Ishikawa (cell line): ENCODE results near the gene CD101.

Experiments used
- CEBPB ChIP-seq: IDR thresholded peaks from 2 replicates; pipeline ENCODE4 v1.6.1; 2012
- CREB1 ChIP-seq: IDR thresholded peaks from 2 replicates; pipeline ENCODE4 v1.6.1; 2012; ENCODE audit warnings: low read depth
- EGR1 ChIP-seq: IDR thresholded peaks from 2 replicates; pipeline ENCODE4 v1.6.1; 2012
- EP300 ChIP-seq: IDR thresholded peaks from 2 replicates; pipeline ENCODE4 v1.6.1; 2012; ENCODE audit warnings: borderline replicate concordance
- FOXM1 ChIP-seq: IDR thresholded peaks from 2 replicates; pipeline ENCODE4 v1.6.1; 2012; ENCODE audit warnings: low read depth, borderline replicate concordance
- RAD21 ChIP-seq: IDR thresholded peaks from 2 replicates; pipeline ENCODE4 v1.6.1; 2012; ENCODE audit warnings: low read depth
- TAF1 ChIP-seq: IDR thresholded peaks from 2 replicates; pipeline ENCODE4 v1.6.1; 2012; ENCODE audit warnings: low read depth, mild to moderate bottlenecking
- TCF12 ChIP-seq: IDR thresholded peaks from 2 replicates; pipeline ENCODE4 v1.6.1; 2012; ENCODE audit warnings: low read depth
- YY1 ChIP-seq: IDR thresholded peaks from 2 replicates; pipeline ENCODE4 v1.6.1; 2012; ENCODE audit warnings: low read depth
- TF ChIP-seq, protein P1 (sequence below): IDR thresholded peaks from 2 replicates; pipeline ENCODE4 v1.6.1; 2012; ENCODE audit warnings: low read depth, mild to moderate bottlenecking
- TF ChIP-seq, protein P2 (sequence below): IDR thresholded peaks from 2 replicates; pipeline ENCODE4 v1.6.1; 2012

DNA sequence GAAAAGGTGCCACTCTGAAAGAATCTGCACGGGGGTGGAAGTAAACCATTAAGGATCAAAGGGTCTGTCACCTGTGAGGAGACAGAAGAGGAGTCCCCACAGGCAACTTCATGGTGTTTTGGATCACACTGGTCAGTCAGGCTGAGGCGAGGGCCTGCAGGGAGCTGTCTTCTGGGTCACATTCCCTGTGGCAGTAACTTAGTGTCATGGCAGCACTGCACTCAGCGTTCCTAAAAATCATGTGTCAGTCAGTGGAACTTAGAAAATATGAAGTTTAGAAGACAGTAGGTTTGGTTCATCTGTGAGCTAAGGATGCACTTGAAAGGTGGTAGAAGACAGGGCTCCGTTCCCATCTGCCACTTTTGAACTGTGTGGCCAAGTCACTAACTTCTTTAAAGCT, 43.5 kb upstream of the CD101 start:
- no peak for TF ChIP-seq TAF1
- no peak for TF ChIP-seq EP300
- no peak for TF ChIP-seq RAD21
- TF ChIP-seq, protein P1, sequence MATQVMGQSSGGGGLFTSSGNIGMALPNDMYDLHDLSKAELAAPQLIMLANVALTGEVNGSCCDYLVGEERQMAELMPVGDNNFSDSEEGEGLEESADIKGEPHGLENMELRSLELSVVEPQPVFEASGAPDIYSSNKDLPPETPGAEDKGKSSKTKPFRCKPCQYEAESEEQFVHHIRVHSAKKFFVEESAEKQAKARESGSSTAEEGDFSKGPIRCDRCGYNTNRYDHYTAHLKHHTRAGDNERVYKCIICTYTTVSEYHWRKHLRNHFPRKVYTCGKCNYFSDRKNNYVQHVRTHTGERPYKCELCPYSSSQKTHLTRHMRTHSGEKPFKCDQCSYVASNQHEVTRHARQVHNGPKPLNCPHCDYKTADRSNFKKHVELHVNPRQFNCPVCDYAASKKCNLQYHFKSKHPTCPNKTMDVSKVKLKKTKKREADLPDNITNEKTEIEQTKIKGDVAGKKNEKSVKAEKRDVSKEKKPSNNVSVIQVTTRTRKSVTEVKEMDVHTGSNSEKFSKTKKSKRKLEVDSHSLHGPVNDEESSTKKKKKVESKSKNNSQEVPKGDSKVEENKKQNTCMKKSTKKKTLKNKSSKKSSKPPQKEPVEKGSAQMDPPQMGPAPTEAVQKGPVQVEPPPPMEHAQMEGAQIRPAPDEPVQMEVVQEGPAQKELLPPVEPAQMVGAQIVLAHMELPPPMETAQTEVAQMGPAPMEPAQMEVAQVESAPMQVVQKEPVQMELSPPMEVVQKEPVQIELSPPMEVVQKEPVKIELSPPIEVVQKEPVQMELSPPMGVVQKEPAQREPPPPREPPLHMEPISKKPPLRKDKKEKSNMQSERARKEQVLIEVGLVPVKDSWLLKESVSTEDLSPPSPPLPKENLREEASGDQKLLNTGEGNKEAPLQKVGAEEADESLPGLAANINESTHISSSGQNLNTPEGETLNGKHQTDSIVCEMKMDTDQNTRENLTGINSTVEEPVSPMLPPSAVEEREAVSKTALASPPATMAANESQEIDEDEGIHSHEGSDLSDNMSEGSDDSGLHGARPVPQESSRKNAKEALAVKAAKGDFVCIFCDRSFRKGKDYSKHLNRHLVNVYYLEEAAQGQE, result no peak
- no peak for TF ChIP-seq TCF12
- no peak for TF ChIP-seq FOXM1
- no peak for TF ChIP-seq CREB1
- TF ChIP-seq EGR1, result no peak
- TF ChIP-seq CEBPB, result no peak
- no peak for TF ChIP-seq YY1
- TF ChIP-seq, protein P2, sequence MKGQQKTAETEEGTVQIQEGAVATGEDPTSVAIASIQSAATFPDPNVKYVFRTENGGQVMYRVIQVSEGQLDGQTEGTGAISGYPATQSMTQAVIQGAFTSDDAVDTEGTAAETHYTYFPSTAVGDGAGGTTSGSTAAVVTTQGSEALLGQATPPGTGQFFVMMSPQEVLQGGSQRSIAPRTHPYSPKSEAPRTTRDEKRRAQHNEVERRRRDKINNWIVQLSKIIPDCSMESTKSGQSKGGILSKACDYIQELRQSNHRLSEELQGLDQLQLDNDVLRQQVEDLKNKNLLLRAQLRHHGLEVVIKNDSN, result no peak
